ENCODE data around the gene OR7D4. TPM values are rescaled to one million over a fixed set of nuclear protein-coding genes. Genes with fewer than 3 reads are reported as not detected.
"Not testable (repeated sequence)": the region's sequence is repeated elsewhere in the genome, so short reads cannot be mapped to it uniquely, and the experiment has no call there.

Gene OR7D4
- total RNA-seq (ENCODE audit: low replicate concordance) = not detected in 2 replicates
- long read RNA-seq = 0 reads

GRCh38 chr19:9219489-9219888 lies at the start of gene OR7D4:
OR7D4 (minus strand) TSS chr19:9219589; CDS start chr19:9214837, 4,752 bp downstream.
- TF ChIP-seq CTCF (conservative IDR thresholded peaks at IDR 0.05) = no peak
- Mint-ChIP-seq H3K9me3 (peaks cover 6% of the 10 kb centered on the region), H3K4me3 (no peak within 1 kb of the TSS), H3K36me3 (no peaks in the 10 kb centered on the region), H3K27ac (no peak within 1 kb of the TSS), H3K4me1 (ENCODE audit: unreplicated experiment) (no peaks in the 10 kb centered on the region), H3K27me3 (no peaks in the 10 kb centered on the region)
- DNase-seq (ENCODE audit: extremely low spot score, unreplicated experiment) = no peak

GRCh38 chr19:9251236-9251635 lies 31.8 kb upstream of the OR7D4 start:
- peaks cover 3% of the 10 kb centered on the region for H3K36me3 Mint-ChIP-seq
- H3K9me3 Mint-ChIP-seq = no peaks in the 10 kb centered on the region
- TF ChIP-seq CTCF (conservative IDR thresholded peaks at IDR 0.05) = no peak
- H3K4me3 Mint-ChIP-seq = no peak overlapping the region
- no peak for DNase-seq (ENCODE audit: extremely low spot score, unreplicated experiment)
- no peaks in the 10 kb centered on the region for H3K4me1 Mint-ChIP-seq (ENCODE audit: unreplicated experiment)
- H3K27me3 Mint-ChIP-seq = no peaks in the 10 kb centered on the region
- no peak overlapping the region for H3K27ac Mint-ChIP-seq

GRCh38 chr19:9250630-9251029 lies 31.2 kb upstream of the OR7D4 start, which contains the start of gene OR7E24:
OR7E24 (plus strand) TSS chr19:9250930; CDS start chr19:9251044, 114 bp downstream.
- H3K27me3 Mint-ChIP-seq = no peaks in the 10 kb centered on the region
- no peak within 1 kb of the TSS for H3K27ac Mint-ChIP-seq
- H3K4me1 Mint-ChIP-seq (ENCODE audit: unreplicated experiment) = no peaks in the 10 kb centered on the region
- no peak for TF ChIP-seq CTCF (conservative IDR thresholded peaks at IDR 0.05)
- no peak within 1 kb of the TSS for H3K4me3 Mint-ChIP-seq
- H3K9me3 Mint-ChIP-seq = no peaks in the 10 kb centered on the region
- no peak for DNase-seq (ENCODE audit: extremely low spot score, unreplicated experiment)
- peaks cover 3% of the 10 kb centered on the region for H3K36me3 Mint-ChIP-seq

- no peaks in the 10 kb centered on the region for H3K9me3 Mint-ChIP-seq
Observed at GRCh38 chr19:9205501-9206113, 13.8 kb downstream of the OR7D4 start.

GRCh38 chr19:9198044-9198443 lies 21.3 kb downstream of the OR7D4 start:
- not testable (repeated sequence) for H3K36me3 Mint-ChIP-seq; DNase-seq (ENCODE audit: extremely low spot score, unreplicated experiment); H3K4me3 Mint-ChIP-seq; H3K27me3 Mint-ChIP-seq; H3K27ac Mint-ChIP-seq; H3K9me3 Mint-ChIP-seq; H3K4me1 Mint-ChIP-seq (ENCODE audit: unreplicated experiment)

More at GRCh38 chr19:9205501-9206113, 13.8 kb downstream of the OR7D4 start:
- Mint-ChIP-seq H3K36me3 (no peaks in the 10 kb centered on the region), H3K4me1 (ENCODE audit: unreplicated experiment) (no peaks in the 10 kb centered on the region), H3K27me3 (no peaks in the 10 kb centered on the region), H3K4me3 (no peak overlapping the region), H3K27ac (no peak overlapping the region)
- TF ChIP-seq CTCF (conservative IDR thresholded peaks at IDR 0.05) = peak; percentile 94
- DNase-seq (ENCODE audit: extremely low spot score, unreplicated experiment) = peak; percentile 78

- Mint-ChIP-seq H3K27ac (no peak overlapping the region), H3K9me3 (peaks cover 5% of the 10 kb centered on the region), H3K27me3 (no peaks in the 10 kb centered on the region), H3K4me3 (no peak overlapping the region), H3K4me1 (ENCODE audit: unreplicated experiment) (no peaks in the 10 kb centered on the region), H3K36me3 (peaks cover 9% of the 10 kb centered on the region)
- no peak for DNase-seq (ENCODE audit: extremely low spot score, unreplicated experiment)
- no peak for TF ChIP-seq CTCF (conservative IDR thresholded peaks at IDR 0.05)
Observed at GRCh38 chr19:9189535-9189934, 29.9 kb downstream of the OR7D4 start.
